ENCODE results near the gene EIF3J.
"Not testable (repeated sequence)": the region's sequence is repeated elsewhere in the genome, so short reads cannot be mapped to it uniquely, and the experiment has no call there.

EIF3J gene

GRCh38 chr15:44550256-44550655 lies 13.3 kb downstream of the EIF3J start:
- no peak for TF ChIP-seq CTCF (IDR thresholded peaks at IDR 0.05; ENCODE audit: extremely low read depth, insufficient read depth, missing control alignments)
- in situ Hi-C loops (cut with MboI; ENCODE audit: low pct_unique_long_range_greater_than_20kb, low sequenced_read_pairs, unreplicated experiment), result no loop called here
- no peak for DNase-seq (ENCODE audit: low spot score)

- in situ Hi-C loops (cut with MboI; ENCODE audit: low pct_unique_long_range_greater_than_20kb, low sequenced_read_pairs, unreplicated experiment), result no loop called here
- no peak for TF ChIP-seq CTCF (IDR thresholded peaks at IDR 0.05; ENCODE audit: extremely low read depth, insufficient read depth, missing control alignments)
- no peak for DNase-seq (ENCODE audit: low spot score)
Observed at GRCh38 chr15:44550734-44551133, 13.8 kb downstream of the EIF3J start.

- TF ChIP-seq CTCF (IDR thresholded peaks at IDR 0.05; ENCODE audit: extremely low read depth, insufficient read depth, missing control alignments), result no peak
- no peak for DNase-seq (ENCODE audit: low spot score)
- in situ Hi-C loops (cut with MboI; ENCODE audit: low pct_unique_long_range_greater_than_20kb, low sequenced_read_pairs, unreplicated experiment), result no loop called here
Observed at GRCh38 chr15:44554934-44555723, 18.2 kb downstream of the EIF3J start.

GRCh38 chr15:44560926-44561325 lies 24.0 kb downstream of the EIF3J start:
- in situ Hi-C loops (cut with MboI; ENCODE audit: low pct_unique_long_range_greater_than_20kb, low sequenced_read_pairs, unreplicated experiment); DNase-seq (ENCODE audit: low spot score): not testable (repeated sequence)

GRCh38 chr15:44565387-44566154 lies 28.6 kb downstream of the EIF3J start:
- in situ Hi-C loops (cut with MboI; ENCODE audit: low pct_unique_long_range_greater_than_20kb, low sequenced_read_pairs, unreplicated experiment), result no loop called here
- no peak for TF ChIP-seq CTCF (IDR thresholded peaks at IDR 0.05; ENCODE audit: extremely low read depth, insufficient read depth, missing control alignments)
- no peak for DNase-seq (ENCODE audit: low spot score)

GRCh38 chr15:44566155-44566540 lies 29.2 kb downstream of the EIF3J start:
- in situ Hi-C loops (cut with MboI; ENCODE audit: low pct_unique_long_range_greater_than_20kb, low sequenced_read_pairs, unreplicated experiment), result no loop called here
- DNase-seq (ENCODE audit: low spot score), result no peak
- no peak for TF ChIP-seq CTCF (IDR thresholded peaks at IDR 0.05; ENCODE audit: extremely low read depth, insufficient read depth, missing control alignments)

GRCh38 chr15:44568338-44568737 lies 31.4 kb downstream of the EIF3J start:
- in situ Hi-C loops (cut with MboI; ENCODE audit: low pct_unique_long_range_greater_than_20kb, low sequenced_read_pairs, unreplicated experiment), result no loop called here
- TF ChIP-seq CTCF (IDR thresholded peaks at IDR 0.05; ENCODE audit: extremely low read depth, insufficient read depth, missing control alignments), result no peak
- no peak for DNase-seq (ENCODE audit: low spot score)
